Hepatocyte (in vitro differentiated cells): ENCODE results near the gene PSMA1. TPM values are rescaled to one million over a fixed set of nuclear protein-coding genes. Genes with fewer than 3 reads are reported as not detected.
A peak's percentile ranks its signal among the peaks of the same experiment; 100 is the strongest.

Experiments
- DNase-seq: peaks from one replicate; pipeline ENCODE4 v3.0.0-alpha.2; 2016; ENCODE audit warnings: low spot score
- H2AFZ ChIP-seq: fragments of 200-600 bp; sonication (generic); 2 replicates; pipeline ENCODE4 v1.6.0; 2016; ENCODE audit warnings: antibody characterized with exemption, mild to moderate bottlenecking
- H3K27ac ChIP-seq: fragments of 200-600 bp; sonication (generic); 2 replicates; pipeline ENCODE4 v1.5.1; 2016; ENCODE audit warnings: mild to moderate bottlenecking
- H3K27me3 ChIP-seq: fragments of 200-600 bp; sonication (generic); 2 replicates; pipeline ENCODE4 v1.6.1; 2016
- H3K36me3 ChIP-seq: fragments of 200-600 bp; sonication (generic); replicated peaks from 2 replicates; pipeline ENCODE4 v1.5.1; 2016; ENCODE audit warnings: low read depth; ENCODE audit not compliant: insufficient read depth
- H3K4me1 ChIP-seq: fragments of 200-600 bp; sonication (generic); 2 replicates; pipeline ENCODE4 v1.5.1; 2016; ENCODE audit warnings: mild to moderate bottlenecking, moderate library complexity; ENCODE audit not compliant: insufficient read depth
- H3K4me2 ChIP-seq: fragments of 200-600 bp; sonication (generic); 2 replicates; pipeline ENCODE4 v1.6.0; 2016
- H3K4me3 ChIP-seq: fragments of 200-600 bp; sonication (generic); 2 replicates; pipeline ENCODE4 v1.5.1; 2016; ENCODE audit warnings: mild to moderate bottlenecking
- H3K79me2 ChIP-seq: fragments of 200-600 bp; sonication (generic); 2 replicates; pipeline ENCODE4 v1.6.0; 2017; ENCODE audit warnings: mild to moderate bottlenecking
- H3K9me2 ChIP-seq: fragments of 200-600 bp; sonication (generic); replicated peaks from 2 replicates; pipeline ENCODE4 v1.6.0; 2017; ENCODE audit warnings: mild to moderate bottlenecking; ENCODE audit not compliant: insufficient read depth
- H3K9me3 ChIP-seq: fragments of 200-600 bp; sonication (generic); 2 replicates; pipeline ENCODE4 v1.5.1; 2016; ENCODE audit warnings: low read depth, mild to moderate bottlenecking
- H4K20me1 ChIP-seq: fragments of 200-600 bp; sonication (generic); 2 replicates; pipeline ENCODE4 v1.6.0; 2016; ENCODE audit warnings: mild to moderate bottlenecking; ENCODE audit not compliant: insufficient read depth, poor library complexity, severe bottlenecking
- EZH2 ChIP-seq: fragments of 200-600 bp; sonication (generic); IDR thresholded peaks from 2 replicates; pipeline ENCODE4 v1.6.1; 2016; ENCODE audit warnings: antibody characterized with exemption, mild to moderate bottlenecking, borderline replicate concordance
- EZH2phosphoT487 ChIP-seq: fragments of 200-600 bp; sonication (generic); IDR thresholded peaks from one replicate; pipeline ENCODE4 v1.6.1; 2018; ENCODE audit warnings: antibody characterized with exemption, mild to moderate bottlenecking, low read depth, moderate library complexity; ENCODE audit not compliant: unreplicated experiment, severe bottlenecking
- WGBS: methylation state at CpG from one replicate; pipeline ENCODE4 v1.1.6; 2016; ENCODE audit warnings: low lambda C conversion rate; ENCODE audit errors: missing lambda C conversion rate; 5-methylcytosine and 5-hydroxymethylcytosine counted together
- polyA plus RNA-seq: library from polyadenylated mRNA; unstranded; fragments of >200 nt; fragmentation: Nextera tagmentation; extraction: Ambion mirVana; gene quantifications from 2 replicates; pipeline ENCODE4 v1.2.1, GENCODE V29; 2016
- total RNA-seq: library from RNA; depleted of rRNA; stranded (reverse); fragments of >200 nt; gene quantifications from 2 replicates; pipeline ENCODE4 v1.2.3, GENCODE V29; 2014
- TF ChIP-seq, protein P1 (sequence below): fragments of 200-600 bp; sonication (generic); IDR thresholded peaks from 2 replicates; pipeline ENCODE4 v1.5.1; 2016; ENCODE audit warnings: antibody characterized with exemption, mild to moderate bottlenecking; ENCODE audit not compliant: poor library complexity

The PSMA1 gene
- total and polyA plus RNA-seq, 2 experiments from 2014 or later: 178 to 214 TPM

DNA sequence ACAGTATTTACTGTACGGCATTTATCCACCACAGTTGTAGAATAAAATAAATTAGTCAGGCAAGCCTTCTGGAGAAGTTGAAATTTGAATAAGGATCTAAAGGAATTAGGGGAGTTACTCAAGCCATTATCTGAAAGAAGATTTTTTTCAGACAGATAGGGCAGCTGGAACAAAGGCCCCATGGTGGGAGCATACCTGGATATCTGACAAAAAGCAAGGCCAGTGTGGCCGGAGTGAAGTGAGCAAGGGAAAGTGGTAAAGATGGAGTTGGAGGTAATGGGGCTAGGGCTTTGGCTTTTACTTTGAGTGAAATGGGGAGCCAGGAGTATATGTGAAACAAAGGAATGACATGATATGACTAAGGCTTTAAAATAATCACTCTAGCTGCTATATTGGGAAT is 45.7 kb upstream of the PSMA1 start:
- TF ChIP-seq EZH2phosphoT487: no peak
- Histone ChIP-seq H3K4me2 (no peak overlapping the region), H3K9me3 (no peaks in the 10 kb centered on the region), H3K27me3 (no peaks in the 10 kb centered on the region), H3K79me2 (no peaks in the 10 kb centered on the region), H3K27ac (peak overlapping the region; percentile 45), H3K36me3 (no peaks in the 10 kb centered on the region), H4K20me1 (no peaks in the 10 kb centered on the region), H3K4me3 (no peak overlapping the region), H3K4me1 (peaks cover 15% of the 10 kb centered on the region), H3K9me2 (no peaks in the 10 kb centered on the region), H2AFZ (no peak overlapping the region)
- WGBS: 86% methylated on average over 2 of the region's 2 CpGs
- DNase-seq: no peak

GRCh38 chr11:14555818-14556217 is 35.6 kb upstream of the PSMA1 start:
- WGBS: 83% methylated on average over 1 of the region's 1 CpG
- no peak for DNase-seq
- Histone ChIP-seq H3K36me3 (no peaks in the 10 kb centered on the region), H3K9me2 (no peaks in the 10 kb centered on the region), H3K27ac (peak overlapping the region; percentile 68), H3K27me3 (no peaks in the 10 kb centered on the region), H2AFZ (no peak overlapping the region), H4K20me1 (no peaks in the 10 kb centered on the region), H3K4me1 (no peaks in the 10 kb centered on the region), H3K79me2 (no peaks in the 10 kb centered on the region), H3K4me3 (no peak overlapping the region), H3K4me2 (no peak overlapping the region), H3K9me3 (no peaks in the 10 kb centered on the region)
- TF ChIP-seq EZH2: no peak
- TF ChIP-seq, protein P1, sequence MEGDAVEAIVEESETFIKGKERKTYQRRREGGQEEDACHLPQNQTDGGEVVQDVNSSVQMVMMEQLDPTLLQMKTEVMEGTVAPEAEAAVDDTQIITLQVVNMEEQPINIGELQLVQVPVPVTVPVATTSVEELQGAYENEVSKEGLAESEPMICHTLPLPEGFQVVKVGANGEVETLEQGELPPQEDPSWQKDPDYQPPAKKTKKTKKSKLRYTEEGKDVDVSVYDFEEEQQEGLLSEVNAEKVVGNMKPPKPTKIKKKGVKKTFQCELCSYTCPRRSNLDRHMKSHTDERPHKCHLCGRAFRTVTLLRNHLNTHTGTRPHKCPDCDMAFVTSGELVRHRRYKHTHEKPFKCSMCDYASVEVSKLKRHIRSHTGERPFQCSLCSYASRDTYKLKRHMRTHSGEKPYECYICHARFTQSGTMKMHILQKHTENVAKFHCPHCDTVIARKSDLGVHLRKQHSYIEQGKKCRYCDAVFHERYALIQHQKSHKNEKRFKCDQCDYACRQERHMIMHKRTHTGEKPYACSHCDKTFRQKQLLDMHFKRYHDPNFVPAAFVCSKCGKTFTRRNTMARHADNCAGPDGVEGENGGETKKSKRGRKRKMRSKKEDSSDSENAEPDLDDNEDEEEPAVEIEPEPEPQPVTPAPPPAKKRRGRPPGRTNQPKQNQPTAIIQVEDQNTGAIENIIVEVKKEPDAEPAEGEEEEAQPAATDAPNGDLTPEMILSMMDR: no peak
- TF ChIP-seq EZH2phosphoT487: no peak

GRCh38 chr11:14554959-14555358 is 34.8 kb upstream of the PSMA1 start:
- no peaks in the 10 kb centered on the region for H3K4me1 ChIP-seq
- no peak overlapping the region for H2AFZ ChIP-seq
- peak; percentile 51 for DNase-seq
- H3K27ac ChIP-seq: peak overlapping the region; percentile 68
- no peaks in the 10 kb centered on the region for H3K9me2 ChIP-seq
- H3K36me3 ChIP-seq: no peaks in the 10 kb centered on the region
- no peak for TF ChIP-seq EZH2
- no peak for TF ChIP-seq EZH2phosphoT487
- TF ChIP-seq, protein P1: no peak
- no peaks in the 10 kb centered on the region for H4K20me1 ChIP-seq
- H3K79me2 ChIP-seq: no peaks in the 10 kb centered on the region
- no peaks in the 10 kb centered on the region for H3K9me3 ChIP-seq
- H3K27me3 ChIP-seq: no peaks in the 10 kb centered on the region
- H3K4me2 ChIP-seq: no peak overlapping the region
- H3K4me3 ChIP-seq: no peak overlapping the region
- 54% methylated on average over 2 of the region's 2 CpGs for WGBS

DNA sequence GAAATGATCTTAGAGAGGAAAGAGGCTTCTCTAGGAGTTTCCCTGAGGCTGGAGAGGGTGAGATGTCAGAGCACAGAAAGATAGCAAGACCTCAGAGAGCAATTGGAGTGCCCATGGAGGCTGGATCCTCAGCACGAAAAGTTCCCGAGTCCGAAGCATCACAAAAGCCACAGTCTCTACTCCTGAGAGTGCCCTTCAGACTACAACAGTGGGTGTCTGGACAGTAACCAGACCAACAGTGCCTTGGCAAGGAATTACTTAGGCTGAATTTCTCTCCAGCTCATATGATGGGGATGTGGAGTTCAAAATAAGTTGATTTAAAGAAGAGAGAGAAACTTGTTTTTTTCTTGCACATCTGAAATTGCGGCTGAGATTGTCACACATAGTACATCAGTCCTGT is 31.9 kb upstream of the PSMA1 start:
- no peak overlapping the region for H2AFZ ChIP-seq
- no peaks in the 10 kb centered on the region for H3K9me3 ChIP-seq
- DNase-seq: no peak
- H3K4me1 ChIP-seq: no peaks in the 10 kb centered on the region
- TF ChIP-seq EZH2phosphoT487: no peak
- TF ChIP-seq, protein P1: no peak
- no peak for TF ChIP-seq EZH2
- no peak overlapping the region for H3K4me2 ChIP-seq
- 74% methylated on average over 4 of the region's 4 CpGs for WGBS
- H3K79me2 ChIP-seq: no peaks in the 10 kb centered on the region
- no peaks in the 10 kb centered on the region for H3K9me2 ChIP-seq
- H3K4me3 ChIP-seq: no peak overlapping the region
- H4K20me1 ChIP-seq: no peaks in the 10 kb centered on the region
- no peaks in the 10 kb centered on the region for H3K27me3 ChIP-seq
- H3K27ac ChIP-seq: no peak overlapping the region
- no peaks in the 10 kb centered on the region for H3K36me3 ChIP-seq
